GM18505 (cell line): Measurements from ENCODE around the gene PAX6.

Source experiments
- ATAC-seq: cut with Tn5 transposase; IDR thresholded peaks from one replicate; pipeline ENCODE4 v1.9.1; 2021; ENCODE audit not compliant: unreplicated experiment
- POLR2A ChIP-seq: IDR thresholded peaks from 4 replicates; pipeline ENCODE4 v1.6.1; 2011; ENCODE audit warnings: borderline replicate concordance; ENCODE audit not compliant: insufficient read depth, insufficient read length; ENCODE audit errors: extremely low read depth

The PAX6 gene

GRCh38 chr11:31819621-31820437 lies 8.7 kb upstream of the PAX6 start:
- no peak for ATAC-seq
- TF ChIP-seq POLR2A = no peak

GRCh38 chr11:31818874-31819331 lies 7.8 kb upstream of the PAX6 start:
- no peak for ATAC-seq
- no peak for TF ChIP-seq POLR2A

- ATAC-seq = no peak
- no peak for TF ChIP-seq POLR2A
Observed at GRCh38 chr11:31818425-31818755, 7.3 kb upstream of the PAX6 start.

GRCh38 chr11:31817621-31818424 lies 6.7 kb upstream of the PAX6 start:
- TF ChIP-seq POLR2A = no peak
- no peak for ATAC-seq

GRCh38 chr11:31817054-31817620 lies 6.0 kb upstream of the PAX6 start:
- TF ChIP-seq POLR2A = no peak
- no peak for ATAC-seq

- ATAC-seq = no peak
- no peak for TF ChIP-seq POLR2A
Observed at GRCh38 chr11:31816468-31817053, 5.4 kb upstream of the PAX6 start.

- no peak for ATAC-seq
- no peak for TF ChIP-seq POLR2A
Observed at GRCh38 chr11:31815711-31816467, 4.8 kb upstream of the PAX6 start.

GRCh38 chr11:31814176-31814868 lies 3.2 kb upstream of the PAX6 start:
- no peak for TF ChIP-seq POLR2A
- no peak for ATAC-seq

- ATAC-seq = no peak
Observed at GRCh38 chr11:31813391-31814175, 2.5 kb upstream of the PAX6 start.

GRCh38 chr11:31812383-31813381 lies 1.6 kb upstream of the PAX6 start:
- ATAC-seq = no peak
- no peak for TF ChIP-seq POLR2A

More at GRCh38 chr11:31813391-31814175, 2.5 kb upstream of the PAX6 start:
- TF ChIP-seq POLR2A = no peak
